GM19351 (cell line): ENCODE results near the gene SULF2.

Experiments used
- ATAC-seq: cut with Tn5 transposase; IDR thresholded peaks from one replicate; pipeline ENCODE4 v1.9.1; 2021; ENCODE audit warnings: mild to moderate bottlenecking, moderate library complexity; ENCODE audit not compliant: unreplicated experiment

SULF2 gene

DNA sequence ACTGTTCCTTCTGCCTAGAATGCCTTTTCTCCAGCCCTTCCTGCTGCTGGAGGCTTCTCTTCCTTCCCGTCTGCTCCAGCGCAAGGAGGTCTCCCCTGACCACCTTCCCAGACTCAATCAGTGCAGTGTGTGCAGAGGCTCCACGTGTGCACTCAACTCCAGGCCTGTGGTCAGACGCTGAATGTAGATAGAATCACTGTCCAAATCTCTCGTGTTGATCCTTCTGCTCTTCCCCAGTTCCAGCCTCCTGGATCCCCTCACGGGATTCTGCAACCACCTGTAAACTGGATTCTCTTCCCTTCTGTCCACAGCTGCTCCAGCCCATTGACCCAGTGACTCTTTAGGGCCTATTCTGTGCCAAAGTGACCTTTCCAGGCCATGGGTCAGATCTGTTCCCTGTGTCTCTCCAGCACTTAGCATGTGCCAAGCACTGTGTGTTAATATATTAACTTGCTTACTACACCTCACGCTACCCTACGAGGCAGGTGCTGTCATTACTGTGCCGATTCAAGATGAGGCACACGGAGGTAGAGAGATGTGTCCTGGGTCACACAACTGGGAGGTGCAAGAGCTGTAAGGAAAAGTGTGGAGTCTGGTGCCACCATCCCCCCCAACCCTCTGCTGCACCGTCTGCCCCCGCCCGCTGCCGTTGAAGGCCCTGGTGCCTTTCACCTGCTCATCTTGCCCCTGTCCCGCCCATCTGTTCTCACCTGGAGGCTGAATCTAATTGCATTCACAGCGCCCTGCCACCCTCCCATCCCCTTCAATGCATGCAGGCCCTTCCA lies 112.2 kb downstream of the SULF2 start:
- ATAC-seq, result no peak

DNA sequence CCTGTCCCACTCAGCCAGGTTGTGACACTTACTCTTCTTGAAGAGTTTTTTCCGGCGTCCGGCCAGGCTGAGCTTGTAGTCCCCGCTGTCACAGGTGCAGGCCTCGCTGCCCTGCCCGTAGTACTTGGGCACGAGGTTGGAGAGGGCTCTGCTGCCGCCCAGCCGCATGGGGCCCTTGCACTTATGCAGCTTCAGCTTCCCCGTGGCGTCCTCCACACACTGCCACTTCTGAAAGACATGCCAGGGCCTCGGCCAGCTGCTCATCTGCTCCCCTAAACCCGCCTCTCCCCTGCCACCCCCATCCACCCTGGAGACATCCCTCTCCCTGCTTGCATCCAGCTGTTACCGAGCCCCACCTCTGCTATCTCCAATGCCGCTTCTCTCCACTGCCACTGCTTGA lies 113.1 kb downstream of the SULF2 start:
- ATAC-seq, result no peak

DNA sequence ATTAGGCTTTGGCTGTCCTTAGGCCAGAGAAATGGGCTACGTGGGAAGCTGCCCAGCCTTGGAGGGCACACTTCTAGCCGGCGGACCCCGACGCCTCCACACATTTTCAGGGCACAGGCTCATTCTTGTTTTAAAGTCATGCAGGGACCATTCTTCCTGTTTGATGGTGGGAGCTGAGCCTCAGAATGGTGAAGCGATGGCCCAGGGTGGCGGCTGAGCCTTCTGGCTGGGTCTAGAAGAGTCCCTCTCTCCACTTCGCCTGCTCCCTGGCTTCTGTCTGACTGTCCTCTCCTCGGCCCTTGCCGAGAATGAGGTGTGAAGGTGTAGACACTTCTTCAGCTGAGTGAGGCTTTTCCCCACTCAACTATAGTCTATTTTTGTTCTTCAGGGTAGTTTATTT lies 114.4 kb downstream of the SULF2 start:
- no peak for ATAC-seq

DNA sequence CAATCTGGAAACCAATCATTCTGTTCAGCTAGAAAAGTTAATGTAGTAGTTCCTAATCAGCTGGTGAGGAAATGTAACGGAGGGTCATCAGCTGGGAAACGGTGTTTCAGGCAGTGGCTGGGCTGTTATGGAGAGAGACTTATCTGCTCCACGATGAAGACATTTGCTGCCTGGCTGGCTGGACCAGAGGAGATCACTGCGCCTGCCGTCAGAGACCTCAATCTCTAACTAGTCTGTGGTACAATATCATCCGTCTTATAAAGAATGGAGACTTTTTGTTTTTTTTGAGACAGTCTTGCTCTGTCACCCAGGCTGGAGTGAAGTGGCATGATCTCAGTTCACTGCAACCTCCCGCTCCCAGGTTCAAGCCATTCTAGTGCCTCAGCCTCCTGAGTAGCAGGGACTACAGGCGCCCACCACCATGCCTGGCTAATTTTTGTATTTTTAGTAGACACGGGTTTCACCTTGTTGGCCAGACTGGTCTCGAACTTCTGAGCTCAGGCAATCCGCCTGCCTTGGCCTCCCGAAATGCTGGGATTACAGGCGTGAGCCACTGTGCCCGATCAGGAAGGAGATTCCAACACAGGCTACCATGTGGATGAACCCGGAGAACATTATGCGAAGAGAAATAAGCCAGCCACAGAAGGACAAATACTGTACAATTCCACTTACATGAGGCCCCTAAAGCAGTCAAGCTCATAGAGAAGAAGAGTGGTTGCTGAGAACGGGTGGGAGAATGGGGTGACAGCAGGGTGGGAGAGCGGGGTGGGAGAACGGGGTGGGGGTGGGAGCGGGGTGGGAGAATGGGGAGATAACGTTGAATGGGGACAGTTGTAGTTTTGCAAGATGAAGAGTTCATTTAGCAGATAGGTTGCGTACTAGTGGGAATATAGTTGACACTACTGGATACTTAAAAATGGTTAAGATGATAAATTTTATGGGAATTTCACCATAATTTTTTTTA lies 115.1 kb downstream of the SULF2 start:
- ATAC-seq, result no peak

DNA sequence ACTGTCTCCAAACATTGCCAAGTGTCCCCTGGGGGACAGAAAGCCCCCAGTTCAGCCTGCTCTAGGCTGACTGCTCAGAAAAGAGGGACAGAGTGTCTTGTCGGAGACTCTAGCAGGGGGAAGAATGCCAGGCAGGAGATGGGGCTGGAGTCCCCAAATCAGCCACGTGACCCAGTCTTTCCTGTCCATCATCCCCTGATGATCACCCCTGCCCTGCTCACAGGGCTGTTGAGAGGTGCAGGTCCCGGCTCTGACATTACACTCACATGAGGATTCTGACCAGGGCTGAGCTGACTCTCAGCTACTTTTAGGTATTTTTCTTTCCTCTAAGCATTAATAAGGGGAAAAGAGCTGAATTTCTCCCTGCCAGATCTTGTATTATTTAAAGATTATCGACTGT lies 115.8 kb downstream of the SULF2 start:
- ATAC-seq, result no peak

DNA sequence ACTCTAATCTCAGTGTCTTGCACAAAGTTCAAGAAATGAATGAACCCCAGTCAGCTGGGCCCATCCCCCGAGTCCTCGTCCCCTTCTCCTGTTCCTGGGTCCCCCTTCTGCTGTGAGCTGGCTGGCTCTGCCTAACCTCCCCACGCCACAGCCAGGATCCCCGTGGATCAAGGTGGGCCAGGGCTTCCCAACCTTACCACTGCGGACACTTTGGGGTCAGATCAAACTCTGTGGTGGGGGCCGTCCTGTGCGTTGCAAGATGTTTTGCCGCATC lies 116.2 kb downstream of the SULF2 start:
- no peak for ATAC-seq

DNA sequence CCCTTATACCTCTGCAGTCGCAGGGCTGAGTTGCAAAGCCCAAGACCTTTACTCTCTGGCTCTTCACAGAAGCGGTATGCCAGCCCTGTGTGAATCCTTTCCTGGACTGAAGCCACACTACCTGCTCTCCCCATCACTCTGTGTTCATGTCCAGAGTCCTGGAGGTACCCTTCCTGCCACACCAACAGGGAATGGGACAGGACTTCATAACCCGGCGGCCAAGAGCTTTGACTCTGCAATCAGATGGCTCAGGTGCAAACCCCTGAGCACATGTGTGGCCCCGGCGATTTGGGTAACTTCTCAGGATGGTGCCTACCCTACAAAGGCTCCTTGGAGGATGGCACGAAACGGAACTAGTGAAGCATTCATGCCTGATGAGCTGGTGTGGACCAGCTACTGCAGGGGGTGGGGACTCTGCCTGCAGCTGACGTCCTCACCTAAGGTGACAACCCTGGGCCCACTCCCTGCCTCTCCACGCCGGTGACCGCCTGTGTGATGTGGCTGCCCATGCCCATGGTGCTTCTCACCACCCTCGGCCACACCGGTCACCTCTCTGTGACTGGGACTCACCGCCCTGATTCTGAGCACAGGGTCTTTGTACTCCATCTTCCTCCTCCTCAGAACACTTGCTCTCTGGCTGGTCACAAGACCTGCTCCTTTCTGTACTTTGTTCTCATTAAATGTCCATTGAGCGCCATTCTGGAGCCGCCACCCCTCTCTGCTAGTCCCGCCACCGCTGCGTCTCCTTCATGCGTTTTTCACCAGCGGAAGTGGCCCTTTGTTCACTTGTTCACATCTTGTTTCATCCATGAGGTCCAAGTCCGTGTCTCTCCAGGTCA lies 116.7 kb downstream of the SULF2 start:
- no peak for ATAC-seq

DNA sequence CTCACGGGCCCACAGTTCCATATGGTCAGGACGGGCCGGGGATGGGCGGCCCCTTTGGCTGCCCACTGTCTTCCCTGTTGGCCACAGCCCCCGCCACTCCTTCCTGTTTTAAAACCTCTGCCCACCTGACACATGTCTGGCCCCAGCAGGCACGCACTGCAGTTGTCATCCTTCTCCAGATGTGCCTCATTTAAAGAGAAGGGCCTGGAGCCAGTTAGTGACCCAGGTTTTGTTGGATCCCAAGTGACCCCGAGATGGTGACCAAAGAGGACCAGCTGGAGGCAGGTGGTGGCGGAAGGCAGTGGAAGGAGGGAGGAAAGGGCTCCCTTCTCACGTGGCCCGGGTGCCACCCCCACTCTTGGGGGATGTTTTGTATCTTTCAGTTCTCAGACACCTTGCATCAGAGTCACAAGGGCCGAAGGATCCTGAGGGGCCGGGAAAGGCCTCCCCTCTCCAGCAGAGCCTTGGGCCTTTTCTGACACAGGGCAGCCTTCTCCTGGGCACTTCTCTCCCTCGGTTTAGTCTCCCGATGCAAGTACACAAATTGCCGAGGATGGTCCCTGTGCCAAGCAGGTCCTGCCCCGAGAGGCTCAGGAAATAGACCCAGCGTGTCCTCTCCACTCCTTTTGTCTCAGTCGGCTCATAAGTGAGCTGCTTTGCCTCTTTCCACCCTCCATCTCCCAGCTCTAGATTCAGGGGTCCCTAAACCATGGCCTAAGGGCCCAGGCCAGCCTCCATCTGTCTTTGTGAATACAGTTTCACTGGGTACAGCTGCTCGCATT lies 117.6 kb downstream of the SULF2 start:
- ATAC-seq, result no peak

DNA sequence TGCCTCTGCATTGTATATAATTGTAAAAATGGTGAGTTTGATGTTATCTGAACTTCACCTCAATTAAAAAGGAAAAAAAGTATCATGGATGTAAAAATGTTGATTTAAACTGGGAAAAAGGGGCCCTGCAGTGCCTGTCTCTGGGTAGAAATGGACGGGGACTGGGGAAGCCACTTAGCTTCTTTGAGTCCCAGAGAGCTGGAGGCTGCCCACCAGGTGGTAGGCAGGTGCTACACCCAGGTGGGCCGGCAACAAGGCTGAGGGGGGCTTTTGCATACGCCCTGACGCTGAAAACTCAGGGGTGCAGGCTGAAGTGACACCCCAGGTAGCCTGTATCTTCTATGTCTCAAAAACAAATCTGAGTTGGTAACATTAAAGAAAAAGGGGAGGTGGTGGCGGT lies 118.2 kb downstream of the SULF2 start:
- no peak for ATAC-seq

DNA sequence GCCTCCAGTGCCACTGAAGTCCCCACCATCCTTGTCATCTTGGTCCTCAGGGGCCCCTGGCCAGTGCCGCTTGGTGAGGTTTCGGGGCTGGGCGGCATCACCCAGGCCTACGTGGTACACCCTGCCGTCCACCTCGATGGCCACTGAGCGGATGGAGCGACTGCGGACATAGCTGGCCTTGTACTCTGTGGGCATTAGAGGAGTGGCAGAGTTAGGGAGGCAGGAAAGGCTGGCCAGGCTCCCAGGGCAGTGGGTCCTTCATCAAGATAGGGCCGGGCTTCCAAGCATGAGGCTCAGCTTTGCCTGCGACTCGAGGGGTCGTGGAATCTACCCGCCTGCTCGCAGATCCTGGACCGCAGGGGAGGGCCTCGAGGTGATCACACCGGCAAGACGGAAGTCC lies 119.0 kb downstream of the SULF2 start:
- ATAC-seq, result no peak

DNA sequence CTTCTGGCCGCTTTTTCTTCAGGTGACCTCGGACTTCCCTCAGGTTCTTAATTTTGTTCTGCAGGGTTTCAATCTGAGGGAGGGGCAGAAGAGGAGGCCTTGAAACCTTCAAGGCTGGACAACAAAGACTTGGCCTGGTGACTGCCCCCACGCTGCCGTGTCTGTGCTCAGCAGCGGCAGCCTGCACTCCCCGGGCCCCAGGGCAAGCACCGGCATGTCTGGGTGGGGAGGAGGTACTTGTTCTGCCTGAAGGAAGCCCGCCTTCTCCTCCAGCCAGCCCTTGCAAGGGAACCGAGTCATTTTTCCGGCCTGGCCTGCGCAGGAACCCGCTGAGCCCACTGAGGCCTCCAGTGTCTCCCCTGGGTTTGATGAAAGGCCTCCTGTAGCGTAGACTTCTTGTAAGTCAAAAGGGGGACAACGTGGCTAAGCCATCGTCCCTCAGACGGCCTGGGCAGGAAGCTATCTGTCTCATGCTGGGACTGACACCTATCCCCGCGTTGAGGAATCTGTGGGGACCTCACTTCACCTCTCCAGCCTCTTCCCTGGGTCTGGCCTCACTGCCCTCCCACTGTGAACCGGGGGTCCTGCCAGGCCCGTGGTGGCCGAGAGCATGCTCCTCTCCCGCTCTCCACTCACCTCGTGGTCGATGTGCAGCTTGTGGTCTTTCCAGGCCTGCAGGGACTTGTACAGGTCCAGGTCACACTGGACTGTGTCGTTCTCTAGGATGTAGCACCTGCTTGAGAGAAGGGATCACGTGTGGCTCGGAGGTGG lies 119.9 kb downstream of the SULF2 start:
- ATAC-seq, result no peak

DNA sequence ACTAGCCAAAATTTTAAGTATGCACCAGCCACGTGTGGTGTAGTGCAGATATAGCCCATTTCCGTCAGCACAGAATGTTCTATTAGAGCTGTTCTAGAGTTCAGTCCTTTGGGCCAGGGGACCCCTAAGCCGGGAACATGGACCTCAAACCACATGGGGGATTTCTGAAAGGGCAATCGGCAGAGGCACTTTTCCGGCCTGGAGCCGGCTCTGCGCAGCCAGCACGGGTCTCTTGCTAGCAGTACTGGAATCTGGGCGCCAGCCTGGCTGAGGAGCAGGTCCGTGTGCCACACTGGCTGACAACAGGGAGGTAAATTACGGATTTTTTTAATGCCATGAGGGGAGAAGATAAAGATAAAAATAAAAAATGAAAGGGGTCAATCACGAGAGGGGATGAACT lies 120.5 kb downstream of the SULF2 start:
- no peak for ATAC-seq

DNA sequence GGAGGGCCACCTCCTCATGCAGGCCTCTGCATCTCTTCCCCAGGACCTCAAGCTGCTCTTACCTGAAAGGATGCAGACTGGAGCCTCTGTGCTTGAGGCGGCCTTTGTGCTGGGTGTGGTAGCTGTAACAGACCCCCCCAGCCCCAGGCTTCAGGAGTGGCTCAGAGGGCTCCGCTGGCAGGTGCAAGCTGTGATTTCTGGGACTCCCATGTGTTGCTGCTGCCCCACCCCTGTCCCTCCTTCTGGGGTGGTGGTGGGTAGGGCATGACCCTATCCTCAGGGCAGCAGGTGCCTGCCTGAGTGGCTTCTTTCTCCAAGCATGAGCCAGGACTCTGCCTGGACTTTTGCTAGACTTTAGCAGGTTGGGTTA lies 121.2 kb downstream of the SULF2 start:
- no peak for ATAC-seq

DNA sequence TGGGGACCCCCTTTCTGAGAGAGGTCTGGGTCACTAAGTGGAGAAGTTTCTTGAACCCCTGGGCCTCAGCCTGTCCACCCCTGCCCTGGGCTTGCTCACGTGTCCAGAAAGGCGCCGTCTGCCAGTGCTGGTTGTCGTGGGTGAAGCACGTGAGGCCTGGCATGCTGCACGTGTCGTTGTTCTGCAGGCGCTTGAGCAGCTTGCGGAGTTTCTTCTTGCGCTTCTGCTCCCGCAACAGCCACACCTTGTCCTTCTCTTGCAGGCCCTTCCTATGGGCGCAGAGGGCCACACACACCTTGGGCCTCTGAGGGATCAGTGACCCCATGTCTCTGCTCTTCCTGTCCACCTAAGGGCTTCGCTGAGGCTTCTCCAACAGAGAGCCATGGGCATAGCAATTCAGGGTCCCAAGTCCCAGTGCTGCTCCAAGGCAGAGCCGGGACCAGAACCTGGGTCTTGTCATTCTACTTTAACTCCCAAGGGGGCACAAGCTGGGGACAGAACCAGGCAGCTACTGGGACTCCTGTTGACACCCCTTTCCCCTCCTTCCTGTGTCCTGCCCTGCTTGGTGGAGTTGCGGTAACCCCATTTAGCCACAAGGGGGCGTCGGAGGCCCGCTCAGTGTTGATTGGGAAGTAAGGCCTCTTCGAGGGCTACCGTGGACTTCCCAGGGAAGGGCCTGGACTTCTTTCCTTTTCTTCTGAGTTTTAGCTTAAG lies 121.8 kb downstream of the SULF2 start:
- ATAC-seq, result no peak

DNA sequence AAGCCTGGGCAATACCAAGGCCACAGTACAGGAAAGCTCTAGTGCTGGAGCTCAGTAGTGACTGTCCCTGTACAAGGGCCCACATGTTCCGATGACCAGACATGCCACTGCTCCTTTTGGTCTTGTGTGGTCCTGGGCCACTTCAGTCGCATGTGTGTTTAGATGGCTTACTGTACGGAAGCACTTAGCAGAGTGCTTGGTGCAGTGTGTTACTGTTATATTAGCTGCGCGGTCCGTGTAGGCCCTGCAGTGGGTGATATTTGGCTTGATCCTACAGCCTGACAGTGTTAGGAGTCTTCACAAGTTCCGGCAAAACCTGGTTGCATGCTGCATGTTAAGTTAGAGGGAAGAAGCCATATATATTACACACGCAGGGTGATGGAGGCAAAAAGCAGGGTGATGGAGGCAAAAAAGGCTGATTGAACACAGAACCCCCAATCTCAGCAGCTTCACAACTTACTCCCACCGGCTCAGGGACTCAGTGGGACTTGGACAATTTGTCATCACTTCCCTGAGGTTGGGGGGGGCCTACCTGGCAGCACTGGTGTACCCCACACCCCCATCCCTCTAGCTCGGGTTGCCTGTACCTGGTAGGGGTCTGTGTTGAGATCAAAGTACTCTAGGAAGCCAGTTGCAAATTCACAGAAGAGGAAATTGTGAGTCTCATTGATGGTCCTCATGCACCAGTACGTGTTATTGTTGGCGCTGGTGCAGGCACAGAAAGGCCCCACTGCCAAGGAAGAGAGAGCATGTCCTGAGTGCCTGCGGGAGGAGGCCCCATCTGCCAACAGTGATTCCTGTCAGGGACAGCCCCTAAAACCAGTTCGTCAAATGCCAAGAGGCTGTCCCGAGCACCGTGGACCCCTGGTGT lies 122.6 kb downstream of the SULF2 start:
- no peak for ATAC-seq

DNA sequence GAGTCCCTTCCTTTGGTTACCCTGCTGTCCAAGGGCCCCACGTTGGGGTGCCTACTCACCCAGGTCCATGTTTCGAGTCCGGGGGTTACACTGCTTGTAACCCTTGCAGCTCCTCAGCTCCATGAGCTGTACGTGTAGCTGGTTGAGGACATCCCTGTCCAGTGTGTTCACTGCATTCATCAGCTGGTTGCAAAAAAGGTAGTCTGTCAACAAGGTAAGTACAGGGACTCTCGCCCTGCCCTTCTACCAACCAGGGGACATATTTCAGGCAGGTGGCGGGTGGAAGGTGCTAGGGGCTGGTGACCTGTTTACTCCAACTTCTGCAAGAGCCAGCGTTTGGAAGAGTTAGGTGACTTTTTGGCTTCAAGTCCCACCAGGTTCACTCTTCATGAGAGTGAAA lies 123.6 kb downstream of the SULF2 start:
- ATAC-seq, result no peak

DNA sequence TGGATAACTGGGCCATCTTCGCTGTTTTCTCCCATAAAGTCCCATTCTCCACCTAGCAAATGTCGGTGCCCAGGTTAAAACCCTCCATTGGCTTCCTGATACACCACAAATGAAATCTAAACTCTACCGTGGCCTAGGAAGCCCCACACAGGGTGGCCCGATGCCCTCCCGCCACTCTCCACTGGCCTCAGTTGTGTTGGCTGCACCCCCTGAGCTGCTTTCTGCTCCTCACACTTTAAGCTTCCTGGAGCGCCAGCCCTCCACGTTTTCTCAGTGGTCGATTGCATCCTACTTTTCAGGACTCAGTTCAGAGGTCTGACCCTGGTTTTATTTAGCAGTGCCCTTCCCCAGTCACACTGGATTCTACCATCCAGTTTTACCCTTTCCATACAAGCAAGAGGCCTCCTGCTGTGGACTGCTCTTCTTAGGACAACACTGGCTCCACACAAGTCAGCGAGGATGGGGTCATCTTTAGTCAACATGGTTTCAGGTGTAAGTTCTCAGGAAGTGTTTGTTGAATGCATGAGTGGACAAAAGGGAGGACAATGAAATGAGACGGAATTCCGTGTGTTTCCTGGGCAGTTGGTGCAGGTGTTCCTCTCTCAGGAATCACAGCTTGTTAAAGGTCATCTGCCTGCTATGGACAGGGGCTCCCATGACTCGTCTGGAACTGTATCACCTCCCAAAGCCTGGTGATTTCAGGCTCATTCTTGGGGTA lies 124.1 kb downstream of the SULF2 start:
- ATAC-seq, result no peak

DNA sequence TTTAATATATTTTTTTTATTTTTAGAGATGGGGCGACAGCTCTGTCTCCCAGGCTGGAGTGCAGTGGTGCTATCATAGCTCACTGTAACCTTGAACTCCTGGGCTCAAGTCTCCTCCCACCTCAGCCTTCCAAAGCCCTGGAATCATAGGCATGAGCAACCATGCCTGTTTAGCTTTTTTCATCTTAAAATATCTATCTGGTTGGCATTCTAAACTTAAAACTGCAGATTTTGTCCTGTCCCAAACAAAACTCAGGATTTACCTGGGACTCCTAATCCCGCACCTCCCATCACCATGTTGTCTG lies 124.7 kb downstream of the SULF2 start:
- ATAC-seq, result no peak
